Activated B cell treated with CpG ODN at 0.5 μM for 24 hours (primary cell): ENCODE data around the gene RTL5. TPM values are rescaled to one million over a fixed set of nuclear protein-coding genes. Genes with fewer than 3 reads are reported as not detected.

ENCODE experiments used
- ATAC-seq: fragments of 200-7000 bp; cut with Tn5 transposase; one replicate; pipeline ENCODE4 v1.10.0; 2021; ENCODE audit warnings: low read depth, mild to moderate bottlenecking, moderate library complexity
- CTCF ChIA-PET: fragments of 350-600 bp; sonication (Branson Sonifier 250); formaldehyde crosslinking; loops from one replicate; lab custom pipeline; 2021; ENCODE audit warnings: antibody characterized with exemption; lab: Charles Lee
- POLR2A ChIA-PET: fragments of 350-600 bp; sonication (Branson Sonifier 250); formaldehyde crosslinking; loops from one replicate; lab custom pipeline; 2021; ENCODE audit warnings: antibody characterized with exemption; lab: Charles Lee
- DNase-seq: peaks from one replicate; pipeline ENCODE4 v3.0.0; 2022
- H3K27ac Mint-ChIP-seq: one replicate; pipeline ENCODE4 v1.8.0; 2020; ENCODE audit warnings: mixed read lengths
- H3K27me3 Mint-ChIP-seq: one replicate; pipeline ENCODE4 v1.8.0; 2021; ENCODE audit warnings: mixed read lengths
- H3K36me3 Mint-ChIP-seq: one replicate; pipeline ENCODE4 v1.8.0; 2021; ENCODE audit warnings: low read depth, mixed read lengths
- H3K4me1 Mint-ChIP-seq: one replicate; pipeline ENCODE4 v1.8.0; 2021; ENCODE audit warnings: mixed read lengths
- H3K4me3 Mint-ChIP-seq: one replicate; pipeline ENCODE4 v1.8.0; 2020; ENCODE audit warnings: mild to moderate bottlenecking, mixed read lengths
- H3K9me3 Mint-ChIP-seq: one replicate; pipeline ENCODE4 v1.8.0; 2020; ENCODE audit warnings: mixed read lengths
- intact Hi-C: fragments of 100-400 bp; cut with micrococcal nuclease; formaldehyde crosslinking; loops from one replicate; pipeline ENCODE4 v1.15.1; 2024
- total RNA-seq: library from RNA; stranded (reverse); gene quantifications from 2 replicates; pipeline ENCODE4 v1.2.3, GENCODE V29; 2022
- TF ChIP-seq, protein P1 (sequence below): fragments of 200-600 bp; IDR thresholded peaks from one replicate; pipeline ENCODE4 v1.8.0; 2022; ENCODE audit warnings: antibody characterized with exemption, mild to moderate bottlenecking

The RTL5 gene
- total RNA-seq, 1 donor from 2014 or later, result 2.9 TPM

DNA sequence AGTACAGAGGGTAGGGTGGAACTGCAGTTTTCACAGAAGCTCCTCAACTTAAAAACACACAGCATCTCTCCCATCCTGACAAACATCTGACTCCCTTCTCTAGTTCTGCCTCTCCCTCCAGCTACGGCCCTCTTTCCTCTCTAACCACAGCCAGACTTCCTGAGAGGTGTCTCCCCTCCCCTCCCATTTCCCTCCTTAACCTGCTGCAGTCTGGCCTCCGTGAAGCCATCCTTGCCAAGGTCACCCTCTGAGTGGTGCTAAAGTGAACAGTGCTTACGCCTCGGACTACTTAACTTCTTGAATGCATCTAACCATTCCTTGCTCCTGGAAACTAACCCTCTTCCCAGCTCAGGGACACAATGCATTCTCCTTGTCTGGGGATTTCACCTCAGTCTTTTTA is 53.3 kb downstream of the RTL5 start:
- DNase-seq (no peak), ATAC-seq (no peak)
- Mint-ChIP-seq H3K9me3 (no peaks in the 10 kb centered on the region), H3K27me3 (peaks cover 3% of the 10 kb centered on the region), H3K36me3 (no peaks in the 10 kb centered on the region), H3K4me1 (peaks cover 2% of the 10 kb centered on the region), H3K27ac (no peak overlapping the region), H3K4me3 (no peak overlapping the region)
- intact Hi-C loops, result no loop called here
- TF ChIP-seq, protein P1, sequence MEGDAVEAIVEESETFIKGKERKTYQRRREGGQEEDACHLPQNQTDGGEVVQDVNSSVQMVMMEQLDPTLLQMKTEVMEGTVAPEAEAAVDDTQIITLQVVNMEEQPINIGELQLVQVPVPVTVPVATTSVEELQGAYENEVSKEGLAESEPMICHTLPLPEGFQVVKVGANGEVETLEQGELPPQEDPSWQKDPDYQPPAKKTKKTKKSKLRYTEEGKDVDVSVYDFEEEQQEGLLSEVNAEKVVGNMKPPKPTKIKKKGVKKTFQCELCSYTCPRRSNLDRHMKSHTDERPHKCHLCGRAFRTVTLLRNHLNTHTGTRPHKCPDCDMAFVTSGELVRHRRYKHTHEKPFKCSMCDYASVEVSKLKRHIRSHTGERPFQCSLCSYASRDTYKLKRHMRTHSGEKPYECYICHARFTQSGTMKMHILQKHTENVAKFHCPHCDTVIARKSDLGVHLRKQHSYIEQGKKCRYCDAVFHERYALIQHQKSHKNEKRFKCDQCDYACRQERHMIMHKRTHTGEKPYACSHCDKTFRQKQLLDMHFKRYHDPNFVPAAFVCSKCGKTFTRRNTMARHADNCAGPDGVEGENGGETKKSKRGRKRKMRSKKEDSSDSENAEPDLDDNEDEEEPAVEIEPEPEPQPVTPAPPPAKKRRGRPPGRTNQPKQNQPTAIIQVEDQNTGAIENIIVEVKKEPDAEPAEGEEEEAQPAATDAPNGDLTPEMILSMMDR, result no peak
- ChIA-PET CTCF (no interaction called here), POLR2A (no interaction called here)

Other genes starting within 250 kb of the RTL5 start
- gene NHSL2, start 221.1 kb downstream of the RTL5 start, total RNA-seq, result 0.29 TPM in 2 replicates
- 10.1 and 10.9 TPM in 2 replicates for gene PIN4, start 49.8 kb upstream of the RTL5 start, total RNA-seq
- 0.91 and 1.1 TPM in 2 replicates for gene ERCC6L, start 107.1 kb upstream of the RTL5 start, total RNA-seq
- 1,509 and 1,643 TPM in 2 replicates for gene RPS4X, start 145.3 kb upstream of the RTL5 start, total RNA-seq
- not detected in 2 replicates for gene CITED1, start 174.0 kb upstream of the RTL5 start, total RNA-seq